ENCODE data around the gene CDYL2. TPM values are rescaled to one million over a fixed set of nuclear protein-coding genes. Genes with fewer than 3 reads are reported as not detected.

Gene CDYL2
- polyA plus RNA-seq, 1 donor from 2014 or later: 2.6 TPM

- Histone ChIP-seq H3K4me2 (ENCODE audit: low read length) (no peak overlapping the region), H3K9ac (ENCODE audit: low read length) (no peak overlapping the region), H3K9me2 (ENCODE audit: insufficient read depth, low read length) (no peaks in the 10 kb centered on the region), H3F3A (ENCODE audit: insufficient read depth, low read length, poor library complexity, severe bottlenecking) (no peaks in the 10 kb centered on the region), H3K79me2 (replicated peaks; ENCODE audit: insufficient read depth, low read length) (no peaks in the 10 kb centered on the region), H3K4me3 (ENCODE audit: low read length) (no peak overlapping the region), H4K20me1 (ENCODE audit: insufficient read depth) (no peaks in the 10 kb centered on the region), H3K27me3 (ENCODE audit: insufficient read depth, low read depth, low read length) (no peaks in the 10 kb centered on the region), H3K27ac (ENCODE audit: low read length) (no peak overlapping the region), H3K9me3 (ENCODE audit: low read length) (no peaks in the 10 kb centered on the region), H3K36me3 (ENCODE audit: insufficient read depth, low read length) (no peaks in the 10 kb centered on the region), H2AFZ (ENCODE audit: low read depth, low read length) (no peak overlapping the region)
- TF ChIP-seq TAF1 (IDR thresholded peaks at IDR 0.05; ENCODE audit: low read depth): no peak
- no peak for TF ChIP-seq EP300 (conservative IDR thresholded peaks at IDR 0.05; ENCODE audit: poor library complexity, severe bottlenecking)
- no peak for TF ChIP-seq EZH2 (IDR thresholded peaks at IDR 0.05; ENCODE audit: borderline replicate concordance, insufficient read depth, low read length, poor library complexity, severe bottlenecking)
- TF ChIP-seq REST (IDR thresholded peaks at IDR 0.05; ENCODE audit: borderline replicate concordance): no peak
- no peak for TF ChIP-seq MXI1 (conservative IDR thresholded peaks at IDR 0.05; ENCODE audit: poor library complexity, severe bottlenecking)
- TF ChIP-seq CTCF (IDR thresholded peaks at IDR 0.05; ENCODE audit: poor library complexity, severe bottlenecking): no peak
- no peak for TF ChIP-seq RAD21 (conservative IDR thresholded peaks at IDR 0.05)
- no peak for TF ChIP-seq POLR2AphosphoS5 (IDR thresholded peaks at IDR 0.05)
- no peak for TF ChIP-seq SMC3 (conservative IDR thresholded peaks at IDR 0.05; ENCODE audit: poor library complexity)
Observed at GRCh38 chr16:80710918-80711317, 93.5 kb downstream of the CDYL2 start.

- Histone ChIP-seq H3K9ac (ENCODE audit: low read length) (no peak overlapping the region), H3K9me3 (ENCODE audit: low read length) (no peaks in the 10 kb centered on the region), H3K4me3 (ENCODE audit: low read length) (no peak overlapping the region), H2AFZ (ENCODE audit: low read depth, low read length) (no peak overlapping the region), H3F3A (ENCODE audit: insufficient read depth, low read length, poor library complexity, severe bottlenecking) (no peaks in the 10 kb centered on the region), H3K27me3 (ENCODE audit: insufficient read depth, low read depth, low read length) (no peaks in the 10 kb centered on the region), H3K36me3 (ENCODE audit: insufficient read depth, low read length) (no peaks in the 10 kb centered on the region), H3K4me2 (ENCODE audit: low read length) (no peak overlapping the region), H3K27ac (ENCODE audit: low read length) (no peak overlapping the region), H4K20me1 (ENCODE audit: insufficient read depth) (no peaks in the 10 kb centered on the region), H3K79me2 (replicated peaks; ENCODE audit: insufficient read depth, low read length) (no peaks in the 10 kb centered on the region), H3K9me2 (ENCODE audit: insufficient read depth, low read length) (no peaks in the 10 kb centered on the region)
- TF ChIP-seq TAF1 (IDR thresholded peaks at IDR 0.05; ENCODE audit: low read depth): no peak
- no peak for TF ChIP-seq RAD21 (conservative IDR thresholded peaks at IDR 0.05)
- no peak for TF ChIP-seq REST (IDR thresholded peaks at IDR 0.05; ENCODE audit: borderline replicate concordance)
- TF ChIP-seq SMC3 (conservative IDR thresholded peaks at IDR 0.05; ENCODE audit: poor library complexity): no peak
- TF ChIP-seq CTCF (IDR thresholded peaks at IDR 0.05; ENCODE audit: poor library complexity, severe bottlenecking): no peak
- TF ChIP-seq POLR2AphosphoS5 (IDR thresholded peaks at IDR 0.05): no peak
- TF ChIP-seq MXI1 (conservative IDR thresholded peaks at IDR 0.05; ENCODE audit: poor library complexity, severe bottlenecking): no peak
- no peak for TF ChIP-seq EP300 (conservative IDR thresholded peaks at IDR 0.05; ENCODE audit: poor library complexity, severe bottlenecking)
- no peak for TF ChIP-seq EZH2 (IDR thresholded peaks at IDR 0.05; ENCODE audit: borderline replicate concordance, insufficient read depth, low read length, poor library complexity, severe bottlenecking)
Observed at GRCh38 chr16:80708823-80709222, 95.6 kb downstream of the CDYL2 start.
